Lower leg skin (tissue), 3 donors: Measurements from ENCODE around the gene SMARCB1.

Experiments used
- POLR2A ChIP-seq, 2 donors: fragments of 450-650 bp; IDR thresholded peaks; one replicate each; pipeline ENCODE4 v1.6.1; 2016 to 2017; ENCODE audit warnings: antibody characterized with exemption in 2 of 2, mild to moderate bottlenecking in 1 of 2, moderate library complexity in 1 of 2
- TF ChIP-seq, protein P1 (sequence below), 3 donors: fragments of 450-650 bp; IDR thresholded peaks; one replicate each; pipeline ENCODE4 v1.5.1; 2016; ENCODE audit warnings: antibody characterized with exemption in 3 of 3, mild to moderate bottlenecking in 3 of 3, moderate library complexity in 2 of 3

- TF ChIP-seq, protein P1, sequence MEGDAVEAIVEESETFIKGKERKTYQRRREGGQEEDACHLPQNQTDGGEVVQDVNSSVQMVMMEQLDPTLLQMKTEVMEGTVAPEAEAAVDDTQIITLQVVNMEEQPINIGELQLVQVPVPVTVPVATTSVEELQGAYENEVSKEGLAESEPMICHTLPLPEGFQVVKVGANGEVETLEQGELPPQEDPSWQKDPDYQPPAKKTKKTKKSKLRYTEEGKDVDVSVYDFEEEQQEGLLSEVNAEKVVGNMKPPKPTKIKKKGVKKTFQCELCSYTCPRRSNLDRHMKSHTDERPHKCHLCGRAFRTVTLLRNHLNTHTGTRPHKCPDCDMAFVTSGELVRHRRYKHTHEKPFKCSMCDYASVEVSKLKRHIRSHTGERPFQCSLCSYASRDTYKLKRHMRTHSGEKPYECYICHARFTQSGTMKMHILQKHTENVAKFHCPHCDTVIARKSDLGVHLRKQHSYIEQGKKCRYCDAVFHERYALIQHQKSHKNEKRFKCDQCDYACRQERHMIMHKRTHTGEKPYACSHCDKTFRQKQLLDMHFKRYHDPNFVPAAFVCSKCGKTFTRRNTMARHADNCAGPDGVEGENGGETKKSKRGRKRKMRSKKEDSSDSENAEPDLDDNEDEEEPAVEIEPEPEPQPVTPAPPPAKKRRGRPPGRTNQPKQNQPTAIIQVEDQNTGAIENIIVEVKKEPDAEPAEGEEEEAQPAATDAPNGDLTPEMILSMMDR (IDR thresholded peaks at IDR 0.05) = no peak
- no peak for TF ChIP-seq POLR2A (IDR thresholded peaks at IDR 0.05)
Measured at GRCh38 chr22:23845265-23846080, 58.7 kb downstream of the SMARCB1 start.
